ENCODE measurements around the gene CES3.
"Not testable (repeated sequence)": the region's sequence is repeated elsewhere in the genome, so short reads cannot be mapped to it uniquely, and the experiment has no call there.

The CES3 gene

DNA sequence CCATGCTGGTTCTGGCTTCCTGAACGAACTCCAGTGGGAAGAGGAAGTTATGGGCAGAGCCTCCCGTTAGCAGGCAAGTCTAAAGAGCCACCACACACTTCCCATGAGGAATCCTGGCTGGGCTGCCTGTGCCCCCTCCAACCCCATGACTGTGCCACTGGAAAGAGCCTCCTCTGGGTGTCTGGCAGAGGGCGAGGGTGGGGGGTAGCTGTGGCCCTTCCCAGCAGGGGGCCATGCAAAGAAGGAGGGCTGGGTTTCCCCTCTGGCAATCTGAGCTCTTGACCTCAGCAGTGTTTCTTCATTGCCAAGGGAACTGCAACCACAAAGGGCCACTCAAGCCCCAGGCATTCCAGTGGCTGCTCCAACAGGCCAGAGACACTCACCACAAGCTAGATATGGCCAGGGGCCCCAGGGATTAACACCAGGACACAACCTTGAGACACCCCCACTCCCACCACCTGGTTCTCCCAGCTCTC is 34.1 kb upstream of the CES3 start:
- DNase-seq, result peak; percentile 61 to 82

DNA sequence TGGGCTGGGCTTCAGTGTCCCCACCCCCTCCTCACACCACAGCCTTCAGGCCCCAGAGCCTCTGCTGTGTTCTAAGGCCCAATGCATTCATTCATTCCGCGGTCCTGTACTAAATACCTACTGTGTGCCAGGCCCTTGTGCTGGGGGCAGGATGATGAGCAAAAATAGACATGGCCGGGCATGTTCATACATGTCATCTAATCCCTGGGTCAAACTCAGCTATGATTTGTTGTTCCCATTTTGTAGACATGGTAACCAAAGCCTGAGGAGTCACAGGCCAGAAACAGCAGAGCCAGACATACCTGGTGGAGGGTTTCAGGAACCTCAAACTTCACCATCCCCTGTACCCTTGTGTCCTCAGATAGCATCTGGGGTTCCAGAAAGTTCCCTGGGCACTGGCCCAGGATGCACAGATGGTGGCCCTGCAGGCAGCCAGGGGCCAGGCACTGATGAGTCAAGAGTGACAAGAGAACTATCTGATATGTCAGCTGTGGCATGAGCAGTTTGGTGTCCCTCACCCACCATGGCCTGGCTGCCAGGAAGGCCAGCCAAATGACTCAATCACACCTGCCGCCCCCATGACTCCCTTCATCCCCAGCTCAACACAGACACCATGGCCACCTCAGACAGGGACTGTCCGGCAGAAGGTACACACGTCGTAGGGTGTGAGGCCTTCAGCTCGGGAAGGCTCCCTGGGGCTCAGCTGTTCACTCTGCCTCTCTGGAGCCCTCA is 33.0 kb upstream of the CES3 start:
- peak in 1 of 2 experiments; percentile 23 for DNase-seq

DNA sequence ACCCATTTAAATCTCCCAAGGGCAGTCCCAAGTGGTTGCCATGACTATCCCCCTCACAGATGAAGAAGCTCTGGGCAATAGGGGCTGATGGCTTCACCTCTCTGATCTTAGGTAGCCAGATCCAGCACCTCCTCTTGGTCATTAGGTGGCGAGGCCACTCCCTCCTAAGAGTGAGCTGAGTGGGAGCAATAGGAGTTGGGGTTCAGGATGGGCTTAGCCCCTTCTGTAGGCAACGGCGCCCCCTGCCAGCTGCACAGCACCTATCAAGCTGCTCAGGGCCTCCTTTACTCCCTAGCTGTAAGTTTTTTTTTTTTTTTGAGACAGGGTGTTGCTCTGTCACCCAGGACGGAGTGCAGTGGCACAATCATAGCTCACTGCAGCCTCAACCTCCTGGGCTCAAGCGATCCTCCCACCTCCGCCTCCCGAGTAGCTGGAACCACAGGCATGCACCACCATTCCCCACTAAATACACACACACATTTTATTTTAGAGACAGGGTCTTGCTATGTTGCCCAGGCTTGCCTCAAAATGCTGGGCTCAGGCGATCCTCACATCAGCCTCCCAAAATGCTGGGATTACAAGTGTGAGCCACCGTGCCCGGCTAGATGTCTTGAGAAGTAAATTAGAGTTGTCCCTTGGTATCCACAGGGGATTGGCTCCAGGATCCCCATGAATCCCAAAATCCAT is 32.2 kb upstream of the CES3 start:
- DNase-seq, result peak in 1 of 2 experiments; percentile 32

DNA sequence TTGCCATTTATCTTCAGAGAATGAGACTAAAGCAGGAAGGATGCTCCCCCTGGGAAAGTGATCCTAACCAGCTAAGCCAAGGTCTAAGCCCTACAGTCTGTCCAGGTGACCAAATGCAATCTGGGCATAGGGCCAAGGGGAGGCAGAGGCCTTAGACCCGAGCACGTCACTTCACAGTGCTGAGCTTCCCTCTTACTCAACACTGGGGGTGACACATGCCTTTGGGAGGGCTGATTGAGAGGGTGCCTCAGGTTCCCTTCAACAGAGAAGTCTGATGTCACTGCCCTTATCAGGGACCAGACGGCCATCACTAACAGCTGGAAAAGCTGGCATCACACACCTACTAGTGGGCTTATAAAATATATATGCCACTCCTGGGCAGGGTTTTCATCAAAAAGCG is 30.9 kb upstream of the CES3 start:
- no peak for DNase-seq

DNA sequence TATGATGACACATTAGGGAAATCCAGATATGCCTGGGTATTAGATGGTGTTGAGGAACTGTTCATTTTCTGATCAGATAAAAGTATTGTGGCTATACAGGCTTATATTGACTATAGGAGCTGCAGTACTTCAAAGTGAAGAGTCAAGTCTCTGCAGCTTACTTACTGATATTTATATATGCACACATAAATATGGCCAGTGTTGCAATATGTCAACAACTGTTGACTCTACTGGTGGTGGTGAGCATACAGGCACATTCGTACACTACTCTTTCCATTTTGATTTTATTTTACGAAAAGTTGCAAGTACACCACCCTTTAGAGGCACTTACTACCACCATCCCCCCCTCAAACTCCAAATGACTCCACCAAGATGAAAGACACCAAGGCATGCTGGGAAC is 29.4 kb upstream of the CES3 start:
- DNase-seq, result no peak

DNA sequence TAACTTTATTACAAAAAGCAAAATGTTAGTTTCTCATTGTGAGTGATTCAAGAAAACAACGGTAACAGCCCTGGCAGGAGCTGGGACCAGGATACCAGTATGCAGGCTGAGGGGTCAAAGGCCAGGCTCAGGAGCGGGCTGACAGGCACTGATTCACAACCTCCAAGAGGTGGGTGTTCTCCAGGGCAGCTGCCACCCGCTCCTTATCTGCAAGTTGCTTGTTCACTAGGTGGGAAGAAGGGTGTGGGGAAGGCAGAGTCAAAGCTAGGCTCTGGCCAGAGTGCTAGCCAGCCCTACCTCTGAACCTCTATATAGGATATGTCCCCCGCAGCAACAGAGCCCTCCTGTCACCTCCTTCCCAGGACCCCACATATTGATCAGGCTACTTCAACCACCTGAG is 29.0 kb upstream of the CES3 start:
- DNase-seq, result no peak

DNA sequence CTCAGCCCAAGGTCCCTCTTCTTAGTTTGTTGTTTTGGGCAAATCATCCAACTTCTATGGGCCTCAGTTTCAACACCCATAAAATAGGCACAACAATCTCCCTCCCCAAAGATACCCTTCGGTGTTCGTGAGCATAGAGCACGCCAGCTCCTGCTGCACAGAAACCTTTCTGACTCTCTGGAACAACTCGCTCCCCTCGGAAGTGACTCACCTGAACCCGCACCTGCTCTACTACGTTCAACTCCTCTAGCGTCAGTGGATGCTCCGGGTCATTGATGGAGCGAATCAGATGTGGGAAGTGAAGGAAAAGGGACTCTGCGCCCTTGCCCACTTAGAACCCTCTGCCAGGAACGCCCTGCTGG is 27.3 kb upstream of the CES3 start:
- DNase-seq, result no peak

DNA sequence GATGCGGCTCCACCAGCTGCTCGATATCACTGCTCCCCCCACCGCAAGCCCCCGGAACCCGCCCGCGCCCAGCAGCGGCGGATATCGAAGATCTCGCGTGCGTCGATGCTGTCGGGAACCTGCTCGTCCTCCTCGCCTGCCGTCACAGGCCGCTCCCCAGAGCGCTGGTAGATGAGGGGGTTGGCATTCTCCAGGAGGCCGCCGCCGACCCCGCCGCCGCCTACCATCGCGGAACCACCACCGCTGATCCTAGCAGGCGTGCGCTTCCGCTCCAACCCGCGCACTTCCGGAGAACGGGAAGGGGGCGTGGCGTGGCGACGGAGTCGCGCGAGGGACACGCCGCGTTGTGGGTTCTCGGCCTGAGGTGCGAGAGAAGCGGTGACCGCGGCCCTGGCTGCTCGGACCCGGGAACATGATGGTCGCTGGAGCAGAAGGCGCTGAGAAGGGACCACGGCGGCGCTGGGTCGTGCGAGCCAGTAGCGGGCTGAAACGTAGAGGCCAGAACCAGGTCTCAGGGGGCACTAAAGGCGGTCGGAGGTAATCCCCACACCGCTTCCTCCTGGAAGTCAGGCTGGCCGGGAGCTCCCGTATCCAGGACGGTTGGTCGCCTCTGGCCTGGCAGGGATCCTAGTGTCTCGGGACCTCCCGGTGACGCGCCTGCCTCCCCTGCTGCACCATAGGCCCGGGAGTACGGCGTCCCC is 26.8 kb upstream of the CES3 start, which contains the start of gene CIAO2B:
Gene CIAO2B, minus strand, starts transcription at position 265 of the 701 bp plus-strand sequence. Its CDS starts 38 bp downstream, at position 227.
- peak; percentile 26 to 80 for DNase-seq

DNA sequence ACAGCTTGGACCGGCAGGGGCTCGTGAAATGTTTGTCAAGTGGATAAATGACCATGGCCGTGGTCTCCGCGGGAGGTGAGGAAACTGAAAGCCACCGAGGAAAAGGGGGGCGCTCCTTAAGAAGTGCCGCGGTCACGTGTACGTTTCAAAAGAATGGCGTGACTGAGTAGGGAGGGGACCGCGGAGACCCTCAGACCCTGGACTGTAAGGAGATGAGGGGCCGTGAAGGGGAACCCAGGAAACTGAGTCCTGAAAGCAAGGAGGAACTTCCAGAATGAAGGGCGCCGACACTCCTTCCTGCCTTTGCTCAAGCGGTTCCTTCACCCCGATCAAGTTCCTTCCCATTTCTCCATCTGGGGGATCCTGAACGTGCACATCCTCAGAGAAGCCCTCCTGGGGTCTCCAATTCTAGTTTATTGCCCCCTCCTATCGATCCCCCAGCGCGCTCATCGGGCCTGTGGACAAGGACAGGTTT is 26.2 kb upstream of the CES3 start:
- not testable (repeated sequence) for DNase-seq

DNA sequence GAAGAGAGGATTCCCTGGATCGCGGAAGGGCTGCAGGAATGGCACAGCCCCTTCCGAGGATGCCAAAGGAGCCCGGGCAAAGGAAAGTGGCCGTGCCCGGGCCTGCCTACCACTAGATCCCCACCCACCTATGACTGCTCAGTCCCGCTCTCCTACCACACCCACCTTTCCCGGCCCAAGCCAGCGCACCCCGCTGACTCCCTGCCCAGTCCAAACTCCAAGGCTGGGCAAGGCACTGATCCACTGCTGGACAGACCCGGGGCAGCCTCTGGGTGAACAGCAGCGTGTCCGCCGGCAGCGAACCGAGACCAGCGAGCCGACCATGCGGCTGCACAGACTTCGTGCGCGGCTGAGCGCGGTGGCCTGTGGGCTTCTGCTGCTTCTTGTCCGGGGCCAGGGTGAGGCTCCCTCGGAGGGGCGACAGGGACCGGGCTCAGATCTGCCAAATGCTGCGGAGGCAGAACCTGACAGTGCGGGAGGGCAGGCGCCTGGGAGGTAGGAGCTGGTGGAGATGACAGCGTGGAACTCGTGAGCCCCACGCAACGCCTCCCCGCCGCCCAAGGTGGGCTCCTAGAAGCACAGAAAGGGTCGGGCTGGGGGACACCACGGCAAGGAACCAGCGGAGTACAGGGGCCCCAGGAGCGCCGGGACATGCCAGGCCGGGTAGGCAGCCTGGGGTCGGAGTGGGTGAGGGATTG is 25.6 kb upstream of the CES3 start, which contains the start of gene CES2:
Gene CES2, plus strand, starts transcription at position 203 of the 698 bp plus-strand sequence. Its CDS starts 120 bp downstream, at position 323.
- no peak for DNase-seq

DNA sequence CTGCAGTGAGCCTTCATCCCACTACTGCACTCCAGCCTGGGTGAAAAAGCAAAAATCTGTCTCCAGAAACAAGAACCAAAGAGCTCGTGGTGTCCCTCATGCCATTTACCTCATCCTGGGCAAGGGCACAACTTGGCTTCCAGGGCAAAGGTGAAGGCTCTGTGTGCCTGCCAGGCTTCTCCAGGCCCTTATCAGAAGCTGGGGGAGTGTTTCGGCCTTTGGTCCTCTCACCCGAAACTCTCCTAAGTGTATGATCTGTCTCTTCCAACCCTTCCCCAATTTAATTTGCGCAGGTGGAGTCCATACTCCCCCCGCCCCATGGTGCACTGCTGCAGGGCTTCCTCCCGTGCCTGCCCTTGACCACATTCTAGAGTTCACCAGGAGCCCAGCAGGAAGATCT is 24.6 kb upstream of the CES3 start:
- no peak for DNase-seq

DNA sequence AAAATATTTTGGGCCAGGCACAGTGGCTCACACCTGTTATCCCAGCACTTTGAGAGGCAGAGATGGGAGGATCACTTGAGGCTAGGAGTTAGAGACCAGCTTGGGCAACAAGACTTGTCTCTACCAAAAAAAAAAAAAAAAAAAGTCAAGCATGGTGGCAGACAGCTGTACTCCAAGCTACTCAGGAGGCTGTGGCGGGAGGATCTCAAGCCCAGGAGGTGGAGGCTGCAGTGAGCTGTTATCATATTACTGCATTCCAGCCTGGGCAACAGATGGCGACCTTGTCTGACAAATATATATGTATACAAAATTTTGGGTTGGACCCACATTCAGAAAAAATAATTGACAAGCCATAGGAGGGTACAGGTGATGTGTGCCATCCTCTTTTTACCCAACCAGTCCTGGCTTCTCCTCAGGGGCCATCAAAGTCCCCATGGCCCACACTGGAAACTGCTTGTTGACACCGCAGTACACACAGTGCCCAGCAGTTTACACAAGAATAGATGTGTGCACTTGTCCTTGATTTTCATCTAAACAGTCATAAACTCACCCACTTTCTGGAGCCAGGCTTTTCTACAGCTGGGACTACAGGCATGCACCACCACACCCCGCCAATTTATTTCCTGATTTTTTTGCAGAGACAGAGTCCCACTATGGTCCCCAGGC is 24.0 kb upstream of the CES3 start:
- no peak for DNase-seq

DNA sequence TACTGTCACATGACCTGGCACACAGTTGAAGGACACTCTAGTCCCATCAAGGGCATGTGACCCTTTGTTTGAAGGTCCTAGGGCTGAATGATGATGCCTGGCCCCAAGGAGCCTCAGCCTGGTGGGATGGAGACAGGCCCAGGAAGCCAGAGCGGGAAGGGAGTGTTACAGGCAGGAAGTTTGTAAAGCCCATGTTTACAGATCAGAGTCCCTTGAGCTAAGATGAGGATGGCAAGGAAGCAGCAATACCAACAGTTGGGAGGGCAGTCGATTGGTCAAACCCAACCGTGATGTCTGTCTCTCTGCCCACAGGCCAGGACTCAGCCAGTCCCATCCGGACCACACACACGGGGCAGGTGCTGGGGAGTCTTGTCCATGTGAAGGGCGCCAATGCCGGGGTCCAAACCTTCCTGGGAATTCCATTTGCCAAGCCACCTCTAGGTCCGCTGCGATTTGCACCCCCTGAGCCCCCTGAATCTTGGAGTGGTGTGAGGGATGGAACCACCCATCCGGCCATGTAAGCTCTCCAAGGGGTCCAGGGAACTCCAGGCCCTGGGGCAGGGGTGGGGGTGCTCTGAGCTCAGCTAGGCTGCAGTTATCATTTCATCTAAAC is 23.2 kb upstream of the CES3 start:
- DNase-seq, result no peak

DNA sequence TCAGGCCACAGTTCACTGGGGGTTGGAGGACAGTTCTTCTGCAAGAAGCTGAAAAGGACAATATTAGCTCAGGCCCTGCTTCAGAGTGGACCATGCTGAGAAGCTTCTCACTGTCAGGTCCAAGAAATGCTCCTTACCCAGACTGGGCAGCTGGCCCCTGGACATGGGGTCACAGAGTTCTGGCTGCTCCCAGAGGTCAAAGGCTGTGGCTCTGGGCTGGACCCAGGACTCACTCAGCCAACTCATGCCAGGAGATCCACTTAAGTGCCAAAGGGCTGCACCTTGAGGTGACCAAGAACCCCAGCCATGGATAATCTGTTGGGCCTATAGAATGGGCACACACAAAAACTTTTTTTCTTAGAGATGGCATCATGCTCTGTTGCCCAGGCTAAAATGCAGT is 21.7 kb upstream of the CES3 start:
- no peak for DNase-seq

DNA sequence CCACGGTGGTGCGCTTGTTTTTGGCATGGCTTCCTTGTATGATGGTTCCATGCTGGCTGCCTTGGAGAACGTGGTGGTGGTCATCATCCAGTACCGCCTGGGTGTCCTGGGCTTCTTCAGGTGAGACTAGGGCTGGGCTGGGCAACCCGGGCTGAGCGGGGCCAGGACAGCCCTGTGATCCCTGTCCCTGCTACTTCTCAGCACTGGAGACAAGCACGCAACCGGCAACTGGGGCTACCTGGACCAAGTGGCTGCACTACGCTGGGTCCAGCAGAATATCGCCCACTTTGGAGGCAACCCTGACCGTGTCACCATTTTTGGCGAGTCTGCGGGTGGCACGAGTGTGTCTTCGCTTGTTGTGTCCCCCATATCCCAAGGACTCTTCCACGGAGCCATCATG is 20.8 kb upstream of the CES3 start:
- no peak for DNase-seq

DNA sequence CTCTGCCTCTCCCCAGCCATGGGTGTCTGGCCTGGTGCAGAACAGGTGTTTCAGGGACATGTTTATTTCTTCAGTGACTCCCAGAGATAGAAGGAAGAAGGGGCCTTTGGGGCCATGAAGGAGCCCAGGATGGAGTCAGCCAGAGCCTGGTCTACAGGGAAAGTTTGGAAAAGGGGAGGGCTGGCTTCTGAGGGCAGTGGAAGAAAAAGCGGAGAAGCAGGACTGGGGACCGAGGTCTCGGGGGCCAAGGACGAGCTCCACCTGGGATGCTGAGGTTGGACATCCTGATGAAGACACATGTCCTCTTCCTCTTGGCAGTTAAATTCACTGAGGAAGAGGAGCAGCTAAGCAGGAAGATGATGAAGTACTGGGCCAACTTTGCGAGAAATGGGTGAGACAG is 18.1 kb upstream of the CES3 start:
- no peak for DNase-seq

DNA sequence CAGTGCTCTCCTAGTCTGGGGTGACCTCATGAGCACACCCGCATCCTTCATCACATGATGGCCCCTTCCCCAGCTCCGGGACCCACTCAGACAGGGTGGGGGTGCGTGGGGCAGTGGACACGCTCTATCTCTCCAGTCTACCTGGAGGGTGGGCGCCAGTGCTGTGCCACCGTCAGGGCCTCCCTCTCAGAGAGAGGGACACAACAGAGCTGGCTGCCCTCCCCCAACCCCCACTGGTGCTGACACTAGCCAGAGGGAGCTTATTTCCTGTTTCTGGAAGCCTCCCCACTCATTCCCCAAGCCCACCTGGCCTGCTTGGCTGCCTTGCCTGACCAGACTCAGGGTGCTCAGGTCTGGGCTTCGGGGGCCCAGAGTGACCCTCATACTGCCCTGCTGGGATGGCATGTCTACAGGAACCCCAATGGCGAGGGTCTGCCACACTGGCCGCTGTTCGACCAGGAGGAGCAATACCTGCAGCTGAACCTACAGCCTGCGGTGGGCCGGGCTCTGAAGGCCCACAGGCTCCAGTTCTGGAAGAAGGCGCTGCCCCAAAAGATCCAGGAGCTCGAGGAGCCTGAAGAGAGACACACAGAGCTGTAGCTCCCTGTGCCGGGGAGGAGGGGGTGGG is 17.5 kb upstream of the CES3 start:
- DNase-seq, result no peak

DNA sequence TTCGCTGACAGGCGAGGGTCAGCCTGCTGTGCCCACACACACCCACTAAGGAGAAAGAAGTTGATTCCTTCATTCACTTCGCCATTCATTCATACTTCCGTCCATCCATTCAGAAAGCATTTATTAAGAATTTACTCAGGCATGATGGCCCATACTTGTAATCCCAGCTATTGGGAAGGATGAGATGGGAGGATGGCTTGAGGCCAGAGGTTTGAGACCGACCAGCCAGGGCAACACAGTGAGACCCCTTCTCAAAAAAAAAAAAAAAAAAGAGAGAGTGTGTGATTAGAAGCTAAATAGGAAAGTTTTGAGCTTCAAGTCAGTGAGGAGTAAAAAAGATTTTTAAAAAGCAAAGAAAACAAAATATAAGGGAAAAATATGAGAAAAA is 17.0 kb upstream of the CES3 start:
- no peak for DNase-seq

DNA sequence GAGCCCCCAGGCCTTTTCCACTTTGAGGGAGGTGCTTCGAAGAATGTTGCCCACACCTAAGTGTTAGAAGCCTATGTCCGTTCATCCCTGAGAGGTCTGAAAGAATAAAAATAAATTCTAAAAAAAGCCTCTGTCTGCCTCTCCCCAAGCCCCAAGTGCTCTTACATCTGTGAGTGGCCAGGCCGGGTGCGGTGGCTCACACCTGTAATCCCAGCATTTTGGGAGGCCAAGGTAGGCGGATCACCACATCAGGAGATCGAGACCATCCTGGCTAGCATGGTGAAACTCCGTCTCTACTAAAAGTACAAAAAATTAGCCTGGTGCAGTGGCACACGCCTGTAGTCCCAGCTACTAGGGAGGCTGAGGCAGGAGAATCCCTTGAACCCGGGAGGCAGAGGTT is 16.1 kb upstream of the CES3 start:
- DNase-seq, result not testable (repeated sequence)

DNA sequence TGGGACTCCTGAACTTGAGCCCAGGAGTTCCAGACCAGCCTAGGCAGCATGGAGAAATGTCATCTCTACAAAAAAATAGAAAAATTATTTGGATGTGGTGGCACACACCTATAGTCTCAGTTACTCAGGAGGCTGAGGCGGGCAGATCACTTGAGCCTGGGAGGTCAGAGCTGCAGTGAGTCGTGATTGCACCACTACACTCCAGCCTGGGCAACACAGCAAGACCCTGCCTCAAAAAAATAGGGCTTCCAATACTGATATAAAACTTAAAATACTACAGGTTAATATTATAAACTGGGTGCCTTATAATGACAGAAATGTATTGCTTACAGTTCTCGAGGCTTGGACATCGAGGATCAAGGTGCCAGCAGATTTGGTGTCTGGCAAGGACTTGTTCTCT is 15.1 kb upstream of the CES3 start:
- no peak for DNase-seq

DNA sequence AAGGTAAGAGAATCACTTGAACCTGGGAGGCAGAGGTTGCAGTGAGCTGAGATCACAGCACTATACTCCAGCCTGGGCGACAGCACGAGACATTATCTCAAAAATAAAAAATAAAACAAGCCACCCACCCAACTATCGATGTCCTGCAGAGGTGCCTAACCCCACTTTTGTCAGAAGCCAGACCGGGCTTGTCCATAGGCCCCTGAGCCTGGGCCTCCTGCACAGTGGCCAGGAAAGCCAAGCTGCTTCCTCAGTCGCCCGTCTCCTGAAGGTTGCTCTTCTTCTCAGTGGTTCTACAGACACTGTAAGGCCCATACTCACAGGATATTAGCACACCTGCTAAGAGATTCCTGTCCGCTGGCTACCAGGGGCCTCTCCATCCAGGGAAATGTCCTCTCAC is 14.5 kb upstream of the CES3 start:
- DNase-seq, result no peak

DNA sequence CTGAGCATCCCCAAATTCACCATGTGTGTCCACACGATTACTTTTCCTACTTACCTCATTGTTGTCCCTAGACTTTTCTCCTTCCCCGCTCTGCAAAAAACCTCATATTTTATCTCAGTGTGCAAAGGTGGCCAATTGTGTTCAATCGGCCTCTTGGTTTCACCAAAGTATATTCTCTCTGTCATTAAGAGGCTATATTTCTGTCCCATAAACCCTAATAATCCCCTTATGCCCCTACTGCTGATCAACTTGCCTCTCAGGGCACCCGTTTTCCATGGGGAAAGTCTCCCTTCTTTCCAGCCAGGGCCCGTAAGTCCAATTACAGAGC is 14.1 kb upstream of the CES3 start:
- DNase-seq, result no peak
